ENCODE measurements around the gene FASN.
A peak's percentile ranks its signal among the peaks of the same experiment; 100 is the strongest.

Gene FASN

GRCh38 chr17:82080048-82080788, 17.8 kb downstream of the FASN start:
- FAIRE-seq, result no peak
- DNase-seq (ENCODE audit: extremely low spot score, insufficient read length, low read depth), result no peak

GRCh38 chr17:82079001-82079677, 18.9 kb downstream of the FASN start:
- DNase-seq (ENCODE audit: extremely low spot score, insufficient read length, low read depth) (no peak), FAIRE-seq (no peak)

DNA sequence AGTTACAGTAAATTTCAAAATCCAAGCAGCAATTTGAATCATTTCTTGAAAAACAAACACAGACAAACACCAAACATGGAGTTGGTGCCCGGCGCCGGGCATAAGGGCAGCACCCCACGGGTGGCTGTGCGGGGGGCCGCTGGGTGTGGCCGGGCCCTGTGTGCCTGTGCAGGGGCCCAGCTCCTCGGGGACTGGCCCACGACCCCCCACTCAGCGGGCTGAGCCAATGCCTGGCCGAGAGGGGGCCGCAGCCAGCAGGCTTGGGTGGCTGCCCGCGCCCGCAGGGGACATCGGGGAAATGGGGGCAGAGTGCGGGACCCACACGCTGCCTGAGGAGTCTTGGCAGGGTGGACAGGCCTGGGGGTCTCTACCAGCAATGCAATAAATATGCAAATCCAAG, 19.6 kb downstream of the FASN start:
- DNase-seq (ENCODE audit: extremely low spot score, insufficient read length, low read depth) (no peak), FAIRE-seq (no peak)

GRCh38 chr17:82077617-82078358, 20.2 kb downstream of the FASN start:
- DNase-seq (ENCODE audit: extremely low spot score, insufficient read length, low read depth) (no peak), FAIRE-seq (no peak)

DNA sequence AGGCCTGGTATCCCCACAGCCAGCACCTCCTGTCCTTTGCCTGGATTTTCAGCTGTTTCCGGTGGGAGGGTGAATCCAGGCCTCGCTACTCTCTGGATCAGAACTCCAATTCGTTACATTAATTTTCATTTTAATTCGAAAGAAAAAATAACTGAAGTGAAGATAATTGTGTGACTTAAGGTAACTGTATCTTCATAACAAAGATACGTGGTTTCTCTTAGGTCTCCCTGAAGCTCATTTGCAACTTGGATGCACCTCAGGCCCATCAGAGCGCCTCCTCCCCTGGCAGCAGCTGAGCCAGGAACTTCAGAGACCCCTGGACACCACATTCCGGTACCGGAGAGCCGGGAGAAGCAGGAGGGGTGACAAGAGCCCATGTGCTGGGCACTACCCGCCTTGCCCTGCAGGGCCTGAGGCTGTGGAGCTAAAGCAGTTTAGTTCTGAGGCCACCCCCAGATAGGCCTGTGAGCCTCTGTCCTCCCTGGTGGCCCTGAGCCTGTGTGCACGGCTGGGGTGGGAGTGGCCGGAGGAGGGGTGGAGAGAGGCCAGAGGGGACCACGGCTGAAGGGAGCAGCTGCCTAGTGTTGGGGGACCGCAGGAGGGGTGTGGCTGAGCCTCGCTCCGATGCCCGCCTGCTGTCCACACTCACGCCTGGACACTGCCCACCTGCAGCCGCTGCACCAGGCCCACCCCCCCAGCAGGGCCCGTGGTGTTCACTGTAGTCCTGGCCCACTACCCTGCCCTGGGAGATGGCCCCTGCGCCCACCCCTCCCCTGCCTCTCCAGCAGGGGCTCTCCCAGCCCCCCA, 21.0 kb downstream of the FASN start:
- FAIRE-seq (no peak), DNase-seq (ENCODE audit: extremely low spot score, insufficient read length, low read depth) (no peak)

DNA sequence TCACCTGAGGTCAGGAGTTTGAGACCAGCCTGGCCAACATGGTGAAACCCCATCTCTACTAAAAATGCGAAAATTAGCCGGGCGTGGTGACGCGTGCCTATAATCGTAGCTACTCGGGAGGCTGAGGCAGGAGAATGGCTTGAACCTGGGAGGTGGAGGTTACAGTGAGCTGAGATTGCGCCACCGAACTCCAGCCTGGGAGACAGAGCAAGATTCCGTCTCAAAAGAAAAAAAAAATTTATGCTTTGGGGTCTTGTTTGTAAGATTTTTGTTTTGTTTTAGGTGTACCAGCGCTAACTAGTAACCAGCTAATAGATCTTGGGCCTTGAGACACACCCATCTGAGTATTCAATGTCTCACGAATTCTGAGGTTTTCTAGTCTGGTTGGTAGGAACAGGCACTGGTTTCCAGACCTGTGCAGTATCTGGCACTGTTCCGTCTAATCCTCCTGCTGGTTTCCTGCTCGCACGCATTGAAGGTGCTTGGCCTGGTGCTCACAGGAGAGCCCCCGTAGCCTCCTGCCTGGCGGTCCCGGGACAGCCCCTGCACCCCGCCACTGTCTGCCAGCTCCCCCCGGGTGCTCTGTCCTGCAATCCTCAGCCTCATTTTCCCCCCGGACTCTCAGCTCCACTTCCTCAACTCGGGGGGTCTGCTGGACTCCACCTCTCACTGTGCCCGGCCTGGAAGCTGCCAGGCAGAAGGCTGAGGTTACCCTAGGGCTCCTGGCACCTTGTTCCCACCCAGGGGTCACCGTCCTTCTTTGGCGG, 21.8 kb downstream of the FASN start:
- DNase-seq (ENCODE audit: extremely low spot score, insufficient read length, low read depth), result no peak

DNA sequence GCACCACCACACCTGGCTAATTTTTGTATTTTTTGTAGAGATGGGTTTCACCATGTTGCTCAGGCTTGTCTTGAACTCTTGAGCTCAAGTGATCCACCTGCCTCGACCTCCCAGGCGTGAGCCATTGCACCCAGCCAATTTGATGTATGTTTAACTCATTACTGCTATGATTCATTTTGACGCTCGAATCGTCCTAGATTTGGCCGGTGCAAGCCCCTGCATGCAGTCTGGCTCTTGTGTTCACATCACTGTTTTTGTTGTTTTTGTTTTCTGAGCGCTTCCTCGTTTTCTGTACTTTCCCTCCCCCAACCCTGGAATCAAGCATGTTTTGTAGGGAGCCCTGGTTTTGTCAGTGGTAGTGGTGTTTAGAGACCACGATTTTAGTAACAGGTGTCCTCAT, 24.6 kb downstream of the FASN start:
- FAIRE-seq (no peak), DNase-seq (ENCODE audit: extremely low spot score, insufficient read length, low read depth) (no peak)

More for the DNA sequence above, 21.8 kb downstream of the FASN start:
- no peak for FAIRE-seq

DNA sequence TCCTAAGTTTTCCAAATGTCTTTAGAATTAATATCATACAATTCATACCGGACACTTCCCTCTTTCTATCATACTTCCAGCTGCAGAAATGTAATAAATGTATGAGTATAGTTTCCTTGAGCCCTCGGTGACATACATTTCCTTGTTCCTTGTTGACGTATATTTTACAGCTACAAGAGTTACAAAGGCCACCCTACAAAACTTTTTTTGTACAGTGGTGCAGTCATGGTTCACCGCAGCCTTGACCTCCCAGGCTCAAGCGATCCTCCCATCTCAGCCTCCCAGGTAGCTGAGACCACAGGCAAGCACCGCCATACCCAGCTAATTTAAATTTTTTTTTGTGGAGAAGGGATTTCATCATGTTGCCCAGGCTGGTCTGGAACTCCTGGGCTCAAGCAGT, 25.2 kb downstream of the FASN start:
- no peak for FAIRE-seq
- no peak for DNase-seq (ENCODE audit: extremely low spot score, insufficient read length, low read depth)

- no peak for DNase-seq (ENCODE audit: extremely low spot score, insufficient read length, low read depth)
- FAIRE-seq, result no peak
Observed at GRCh38 chr17:82070611-82071010, 27.4 kb downstream of the FASN start.

- DNase-seq (ENCODE audit: extremely low spot score, insufficient read length, low read depth) (peak; percentile 84), FAIRE-seq (no peak)
Observed at GRCh38 chr17:82065638-82066303, 32.3 kb downstream of the FASN start, which contains the start of gene DUS1L. DUS1L (minus strand) TSS chr17:82065804; CDS start chr17:82065059, 745 bp downstream.

GRCh38 chr17:82065193-82065637, 32.8 kb downstream of the FASN start:
- DNase-seq (ENCODE audit: extremely low spot score, insufficient read length, low read depth) (no peak), FAIRE-seq (no peak)

DNA sequence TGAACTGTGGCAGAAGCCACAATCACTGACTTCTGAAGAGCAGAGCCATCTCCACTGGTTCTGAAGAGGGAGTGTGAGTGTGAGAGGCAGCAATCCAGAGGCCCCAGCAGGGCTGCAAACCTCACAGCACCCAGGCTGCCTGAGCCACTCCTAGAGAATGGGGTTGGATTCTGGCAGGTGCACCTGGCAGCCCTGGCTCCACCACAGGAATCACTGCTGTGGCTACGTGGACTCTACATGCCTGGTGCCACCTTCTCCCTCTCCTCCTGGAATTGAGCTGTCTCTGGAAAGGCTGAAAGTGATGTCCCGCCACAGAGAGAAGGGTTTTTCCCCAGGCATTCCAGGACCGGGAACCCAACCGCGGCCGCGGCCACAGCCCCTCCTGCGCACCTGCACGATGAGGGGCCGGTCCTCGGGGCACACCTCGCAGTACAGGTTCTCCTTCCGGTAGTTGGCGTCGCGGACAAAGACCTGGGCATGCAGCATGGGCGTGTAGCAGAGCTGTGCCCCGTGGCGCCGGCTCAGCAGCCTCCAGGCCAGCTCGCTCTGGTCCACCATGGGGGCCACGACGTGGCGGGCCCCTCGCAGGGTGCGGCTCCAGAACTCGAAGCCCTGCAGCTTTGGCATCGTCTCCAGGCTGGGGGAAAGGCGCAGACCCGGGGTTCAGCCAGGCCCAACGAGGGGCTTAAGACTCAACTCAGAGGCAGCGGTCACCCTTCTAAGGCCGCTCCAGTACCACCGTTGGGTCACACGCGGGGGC, 33.4 kb downstream of the FASN start:
- DNase-seq (ENCODE audit: extremely low spot score, insufficient read length, low read depth), result no peak
- no peak for FAIRE-seq

DNA sequence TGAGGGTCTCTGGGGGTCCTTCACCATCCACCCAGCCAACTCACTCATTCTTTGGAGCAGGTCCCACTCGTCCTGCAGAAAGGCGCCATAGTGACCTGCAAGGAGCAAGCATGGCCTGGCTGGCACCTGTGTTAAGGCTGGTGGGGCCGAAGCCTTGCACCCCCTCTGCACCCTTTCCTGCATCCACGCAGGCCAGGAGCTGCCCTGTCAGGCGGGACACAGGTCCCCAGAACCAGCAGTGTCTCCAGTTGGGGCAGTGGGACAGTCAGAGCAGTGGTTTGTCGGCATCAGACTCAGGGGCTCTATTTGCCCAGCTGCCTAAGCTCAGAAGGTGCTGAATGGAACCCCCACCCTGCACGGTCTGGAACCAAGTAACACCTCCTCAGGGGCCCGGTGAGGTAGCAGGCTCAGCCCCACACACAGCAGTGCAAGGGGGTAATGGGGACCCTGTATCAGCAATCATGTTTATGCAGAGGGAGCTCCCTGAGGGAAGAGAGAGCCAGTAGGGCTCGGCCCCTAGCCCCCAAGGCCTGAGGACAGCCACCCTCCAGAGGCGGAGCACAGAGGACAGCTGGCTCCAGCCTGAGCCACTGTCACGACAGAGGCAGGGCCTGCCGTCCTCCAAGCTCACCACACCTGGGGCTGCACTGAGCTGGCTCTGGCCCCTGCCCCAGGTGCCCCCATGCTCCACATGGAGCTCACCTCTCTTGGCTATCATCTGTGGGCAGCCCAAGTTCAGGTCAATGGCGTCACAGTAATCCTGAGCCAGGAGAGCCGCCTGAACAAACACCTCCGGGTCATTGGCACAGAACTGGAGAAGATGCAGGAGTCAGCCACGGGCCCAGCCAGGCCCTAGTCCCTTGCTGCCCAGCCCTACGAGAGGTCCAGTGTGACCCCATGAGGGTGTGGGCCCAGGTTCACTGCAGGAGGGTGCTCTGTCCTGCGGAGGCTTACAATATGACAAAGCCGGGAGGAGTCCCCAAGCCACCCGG, 34.3 kb downstream of the FASN start:
- FAIRE-seq (no peak), DNase-seq (ENCODE audit: extremely low spot score, insufficient read length, low read depth) (no peak)

- FAIRE-seq (no peak), DNase-seq (ENCODE audit: extremely low spot score, insufficient read length, low read depth) (no peak)
Observed at GRCh38 chr17:82062984-82063368, 35.1 kb downstream of the FASN start.

- DNase-seq (ENCODE audit: extremely low spot score, insufficient read length, low read depth), result no peak
- FAIRE-seq, result no peak
Observed at GRCh38 chr17:82062076-82062983, 35.7 kb downstream of the FASN start.

Measured in GM18507 (cell line).